ENCODE data around the gene SLC16A6.
"Not testable (repeated sequence)": the region's sequence is repeated elsewhere in the genome, so short reads cannot be mapped to it uniquely, and the experiment has no call there.

SLC16A6 gene

GRCh38 chr17:68310152-68310551, 19.2 kb upstream of the SLC16A6 start:
- peak; percentile 54 for DNase-seq (ENCODE audit: low spot score)

GRCh38 chr17:68309066-68309670, 18.2 kb upstream of the SLC16A6 start:
- DNase-seq (ENCODE audit: low spot score) = not testable (repeated sequence)

- DNase-seq (ENCODE audit: low spot score) = not testable (repeated sequence)
Observed at GRCh38 chr17:68308486-68308885, 17.6 kb upstream of the SLC16A6 start.

GRCh38 chr17:68307443-68307842, 16.5 kb upstream of the SLC16A6 start:
- DNase-seq (ENCODE audit: low spot score) = no peak

- DNase-seq (ENCODE audit: low spot score) = no peak
Observed at GRCh38 chr17:68306819-68307218, 15.9 kb upstream of the SLC16A6 start.

GRCh38 chr17:68305142-68305541, 14.2 kb upstream of the SLC16A6 start:
- no peak for DNase-seq (ENCODE audit: low spot score)

GRCh38 chr17:68304706-68305105, 13.8 kb upstream of the SLC16A6 start:
- no peak for DNase-seq (ENCODE audit: low spot score)

GRCh38 chr17:68302666-68303065, 11.7 kb upstream of the SLC16A6 start:
- no peak for DNase-seq (ENCODE audit: low spot score)

- DNase-seq (ENCODE audit: low spot score) = no peak
Observed at GRCh38 chr17:68302066-68302564, 11.2 kb upstream of the SLC16A6 start.

GRCh38 chr17:68301438-68301959, 10.6 kb upstream of the SLC16A6 start:
- no peak for DNase-seq (ENCODE audit: low spot score)

GRCh38 chr17:68299817-68300216, 8.9 kb upstream of the SLC16A6 start:
- no peak for DNase-seq (ENCODE audit: low spot score)

GRCh38 chr17:68298601-68299000, 7.7 kb upstream of the SLC16A6 start:
- DNase-seq (ENCODE audit: low spot score) = no peak

- DNase-seq (ENCODE audit: low spot score) = no peak
Observed at GRCh38 chr17:68297195-68297594, 6.3 kb upstream of the SLC16A6 start.

- peak; percentile 72 for DNase-seq (ENCODE audit: low spot score)
Observed at GRCh38 chr17:68296217-68297191, 5.6 kb upstream of the SLC16A6 start.

GRCh38 chr17:68295086-68295485, 4.2 kb upstream of the SLC16A6 start:
- no peak for DNase-seq (ENCODE audit: low spot score)

GRCh38 chr17:68294617-68295016, 3.7 kb upstream of the SLC16A6 start:
- no peak for DNase-seq (ENCODE audit: low spot score)

- no peak for DNase-seq (ENCODE audit: low spot score)
Observed at GRCh38 chr17:68294196-68294555, 3.2 kb upstream of the SLC16A6 start.

- no peak for DNase-seq (ENCODE audit: low spot score)
Observed at GRCh38 chr17:68293490-68294195, 2.7 kb upstream of the SLC16A6 start.

GRCh38 chr17:68292689-68293040, 1.7 kb upstream of the SLC16A6 start:
- no peak for DNase-seq (ENCODE audit: low spot score)

GRCh38 chr17:68291836-68292688, 1.1 kb upstream of the SLC16A6 start:
- DNase-seq (ENCODE audit: low spot score) = peak; percentile 93

- DNase-seq (ENCODE audit: low spot score) = peak; percentile 46
Observed at GRCh38 chr17:68290268-68290954, 516 bp downstream of the SLC16A6 start.
